HEK293 (cell line): ENCODE measurements around the gene EEIG2.

ENCODE experiments used
- CTCF ChIA-PET: fragments of 350-600 bp; formaldehyde crosslinking; extraction: SDS; loops from one replicate; lab custom pipeline; 2021; ENCODE audit warnings: antibody characterized with exemption; lab: Yijun Ruan, JAX
- POLR2A ChIA-PET: fragments of 300-600 bp; formaldehyde crosslinking; extraction: SDS; loops from one replicate; lab custom pipeline; 2020; ENCODE audit warnings: antibody characterized with exemption, inconsistent platforms; lab: Yijun Ruan, JAX
- H3K27ac ChIP-seq: fragments of 200-500 bp; sonication (Bioruptor generic); 2 replicates; pipeline ENCODE4 v1.5.1; 2014; ENCODE audit warnings: low read depth, low read length, control low read depth, inconsistent platforms; ENCODE audit errors: extremely low read depth
- H3K36me3 ChIP-seq, 2 experiments: fragments of 200-500 bp in 1 of 2; sonication (Bioruptor generic) in 1 of 2; 1 replicate in 1 of 2; 2 replicates in 1 of 2; pipeline ENCODE4 v1.5.1; 2014 to 2017; ENCODE audit warnings: inconsistent platforms in 2 of 2, low read length in 2 of 2; ENCODE audit not compliant: control insufficient read depth in 2 of 2, insufficient read depth in 1 of 2
- H3K4me1 ChIP-seq: fragments of 200-500 bp; sonication (Bioruptor generic); 2 replicates; pipeline ENCODE4 v1.5.1; 2014; ENCODE audit warnings: mild to moderate bottlenecking, low read length, inconsistent platforms; ENCODE audit not compliant: control insufficient read depth, insufficient read depth
- H3K4me3 ChIP-seq: 2 replicates; pipeline ENCODE4 v1.5.1; 2011; ENCODE audit warnings: low read depth, mild to moderate bottlenecking, control low read depth, low read length, moderate library complexity
- H3K9me3 ChIP-seq: fragments of 200-500 bp; sonication (Bioruptor generic); 2 replicates; pipeline ENCODE4 v1.5.1; 2014; ENCODE audit warnings: low read depth, low read length, inconsistent platforms; ENCODE audit not compliant: control insufficient read depth, insufficient read depth
- GFI1B ChIP-seq: fragments of 450-650 bp; formaldehyde crosslinking; IDR thresholded peaks from 2 replicates; pipeline ENCODE4 v1.5.1; 2016; ENCODE audit warnings: missing biosample characterization, missing genetic modification characterization
- KLF1 ChIP-seq: fragments of 450-650 bp; formaldehyde crosslinking; IDR thresholded peaks from 2 replicates; pipeline ENCODE4 v1.5.1; 2016; ENCODE audit warnings: missing biosample characterization, missing genetic modification characterization
- KLF10 ChIP-seq: fragments of 450-650 bp; IDR thresholded peaks from 2 replicates; pipeline ENCODE4 v1.5.1; 2018; ENCODE audit warnings: missing biosample characterization, mild to moderate bottlenecking, missing genetic modification characterization
- REPIN1 ChIP-seq: fragments of 450-650 bp; formaldehyde crosslinking; IDR thresholded peaks from 2 replicates; pipeline ENCODE4 v1.5.1; 2017; ENCODE audit warnings: missing biosample characterization, missing genetic modification characterization, low read depth
- ZFP3 ChIP-seq: fragments of 450-650 bp; formaldehyde crosslinking; IDR thresholded peaks from 2 replicates; pipeline ENCODE4 v1.5.1; 2016; ENCODE audit warnings: low read depth, missing biosample characterization, missing genetic modification characterization
- ZNF140 ChIP-seq: fragments of 450-650 bp; formaldehyde crosslinking; IDR thresholded peaks from 2 replicates; pipeline ENCODE4 v1.5.1; 2016; ENCODE audit warnings: missing biosample characterization, missing genetic modification characterization
- ZNF169 ChIP-seq: fragments of 450-650 bp; formaldehyde crosslinking; IDR thresholded peaks from 2 replicates; pipeline ENCODE4 v1.5.1; 2016; ENCODE audit warnings: missing biosample characterization, missing genetic modification characterization
- ZNF174 ChIP-seq: fragments of 450-650 bp; formaldehyde crosslinking; IDR thresholded peaks from 2 replicates; pipeline ENCODE4 v1.5.0; 2017; ENCODE audit warnings: missing biosample characterization, mild to moderate bottlenecking, missing genetic modification characterization
- ZNF175 ChIP-seq: fragments of 450-650 bp; formaldehyde crosslinking; IDR thresholded peaks from 2 replicates; pipeline ENCODE4 v1.5.1; 2016; ENCODE audit warnings: missing biosample characterization, missing genetic modification characterization
- ZNF19 ChIP-seq: fragments of 450-650 bp; formaldehyde crosslinking; IDR thresholded peaks from 2 replicates; pipeline ENCODE4; 2016; ENCODE audit warnings: missing biosample characterization, missing genetic modification characterization, low read depth
- ZNF23 ChIP-seq: fragments of 450-650 bp; formaldehyde crosslinking; IDR thresholded peaks from 2 replicates; pipeline ENCODE4 v1.5.1; 2016; ENCODE audit warnings: missing biosample characterization, missing genetic modification characterization, borderline replicate concordance
- ZNF266 ChIP-seq: fragments of 450-650 bp; formaldehyde crosslinking; IDR thresholded peaks from 2 replicates; pipeline ENCODE4 v1.5.1; 2016; ENCODE audit warnings: missing biosample characterization, missing genetic modification characterization, low read depth
- ZNF311 ChIP-seq: fragments of 450-650 bp; formaldehyde crosslinking; IDR thresholded peaks from 2 replicates; pipeline ENCODE4 v1.5.1; 2017; ENCODE audit warnings: missing biosample characterization, missing genetic modification characterization, borderline replicate concordance
- ZNF391 ChIP-seq: fragments of 450-650 bp; formaldehyde crosslinking; IDR thresholded peaks from 2 replicates; pipeline ENCODE4 v1.5.1; 2016; ENCODE audit warnings: low read depth, missing biosample characterization, missing genetic modification characterization, borderline replicate concordance
- ZNF423 ChIP-seq: fragments of 450-650 bp; formaldehyde crosslinking; IDR thresholded peaks from 2 replicates; pipeline ENCODE4 v1.5.1; 2016; ENCODE audit warnings: missing biosample characterization, missing genetic modification characterization
- ZNF521 ChIP-seq: fragments of 450-650 bp; formaldehyde crosslinking; IDR thresholded peaks from 2 replicates; pipeline ENCODE4 v1.5.1; 2017; ENCODE audit warnings: missing biosample characterization, mild to moderate bottlenecking, missing genetic modification characterization
- ZNF621 ChIP-seq: fragments of 450-650 bp; formaldehyde crosslinking; IDR thresholded peaks from 2 replicates; pipeline ENCODE4 v1.5.1; 2017; ENCODE audit warnings: missing biosample characterization, missing genetic modification characterization
- ZNF624 ChIP-seq: fragments of 450-650 bp; formaldehyde crosslinking; IDR thresholded peaks from 2 replicates; pipeline ENCODE4 v1.5.1; 2017; ENCODE audit warnings: missing biosample characterization, missing genetic modification characterization
- ZNF629 ChIP-seq: fragments of 450-650 bp; formaldehyde crosslinking; IDR thresholded peaks from 2 replicates; pipeline ENCODE4 v1.5.1; 2017; ENCODE audit warnings: missing biosample characterization, missing genetic modification characterization
- ZNF660 ChIP-seq: fragments of 450-650 bp; IDR thresholded peaks from 2 replicates; pipeline ENCODE4 v1.5.1; 2018; ENCODE audit warnings: missing biosample characterization, mild to moderate bottlenecking, missing genetic modification characterization
- ZNF707 ChIP-seq: fragments of 450-650 bp; formaldehyde crosslinking; IDR thresholded peaks from 2 replicates; pipeline ENCODE4 v1.5.1; 2016; ENCODE audit warnings: missing biosample characterization, missing genetic modification characterization
- ZNF791 ChIP-seq: fragments of 450-650 bp; formaldehyde crosslinking; IDR thresholded peaks from 2 replicates; pipeline ENCODE4 v1.5.1; 2016; ENCODE audit warnings: missing biosample characterization, missing genetic modification characterization
- TF ChIP-seq, protein P1 (sequence below): fragments of 450-650 bp; formaldehyde crosslinking; IDR thresholded peaks from 2 replicates; pipeline ENCODE4 v1.5.1; 2016; ENCODE audit warnings: missing biosample characterization, missing genetic modification characterization
- TF ChIP-seq, protein P2 (sequence below): fragments of 450-650 bp; formaldehyde crosslinking; IDR thresholded peaks from 2 replicates; pipeline ENCODE4 v1.5.1; 2016; ENCODE audit warnings: missing biosample characterization, missing genetic modification characterization
- TF ChIP-seq, protein P3 (sequence below): fragments of 450-650 bp; formaldehyde crosslinking; IDR thresholded peaks from 2 replicates; pipeline ENCODE4 v1.5.1; 2016; ENCODE audit warnings: missing biosample characterization, missing genetic modification characterization
- TF ChIP-seq, protein P4 (sequence below): fragments of 450-650 bp; formaldehyde crosslinking; IDR thresholded peaks from 2 replicates; pipeline ENCODE4 v1.5.1; 2016; ENCODE audit warnings: missing biosample characterization, missing genetic modification characterization
- TF ChIP-seq, protein P5 (sequence below): fragments of 450-650 bp; formaldehyde crosslinking; IDR thresholded peaks from 2 replicates; pipeline ENCODE4 v1.5.1; 2016; ENCODE audit warnings: missing biosample characterization, missing genetic modification characterization

EEIG2 gene

DNA sequence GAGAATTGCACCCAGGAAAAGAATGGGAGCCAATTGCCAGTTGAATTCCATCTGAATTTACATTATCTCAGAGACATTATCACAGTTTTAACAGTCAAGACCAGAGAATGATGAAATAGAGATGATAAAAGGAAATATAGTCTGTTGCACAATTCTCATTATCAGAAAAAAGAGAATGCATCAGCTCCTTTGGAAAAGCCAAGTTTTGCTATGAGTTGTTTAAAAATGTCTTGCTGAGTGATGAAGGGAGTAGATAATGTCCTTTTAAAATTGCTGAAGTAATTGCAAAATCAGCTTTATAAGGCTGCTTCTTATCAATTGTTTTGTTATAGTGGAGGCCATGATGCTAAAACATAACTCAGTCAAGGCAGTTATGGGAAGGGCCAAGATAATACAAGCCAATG, 37.9 kb upstream of the EEIG2 start:
- ChIA-PET CTCF (interaction anchor here (1.0 to 1.9 kb wide), 2 partner anchors 9 to 121 kb away, joined by 4 to 6 read pairs; no protein-coding TSS in a partner anchor), POLR2A (no interaction called here)

DNA sequence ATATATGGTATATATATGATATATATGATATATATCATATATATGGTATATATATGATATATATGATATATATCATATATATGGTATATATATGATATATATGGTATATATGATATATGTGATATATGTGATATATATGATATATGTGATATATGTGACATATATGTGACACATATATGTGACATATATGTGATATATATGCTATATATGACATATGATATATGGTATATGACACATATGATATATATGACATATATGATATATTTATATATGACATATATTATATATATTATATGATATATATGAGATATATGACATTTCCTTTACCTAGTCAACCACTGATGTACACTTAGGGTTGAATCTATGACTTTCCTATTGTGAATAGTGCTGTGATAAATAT, 36.1 kb upstream of the EEIG2 start:
- TF ChIP-seq ZNF423 (tag by site-specific recombination), result no peak
- TF ChIP-seq ZNF660, result no peak
- TF ChIP-seq ZNF791 (tag by site-specific recombination), result no peak
- no peak for TF ChIP-seq ZNF19
- TF ChIP-seq, protein P1, sequence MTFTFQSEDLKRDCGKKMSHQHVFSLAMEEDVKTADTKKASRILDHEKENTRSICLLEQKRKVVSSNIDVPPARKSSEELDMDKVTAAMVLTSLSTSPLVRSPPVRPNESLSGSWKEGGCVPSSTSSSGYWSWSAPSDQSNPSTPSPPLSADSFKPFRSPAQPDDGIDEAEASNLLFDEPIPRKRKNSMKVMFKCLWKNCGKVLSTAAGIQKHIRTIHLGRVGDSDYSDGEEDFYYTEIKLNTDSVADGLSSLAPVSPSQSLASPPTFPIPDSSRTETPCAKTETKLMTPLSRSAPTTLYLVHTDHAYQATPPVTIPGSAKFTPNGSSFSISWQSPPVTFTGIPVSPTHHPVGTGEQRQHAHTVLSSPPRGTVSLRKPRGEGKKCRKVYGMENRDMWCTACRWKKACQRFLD (tag by site-specific recombination), result no peak
- TF ChIP-seq, protein P2, sequence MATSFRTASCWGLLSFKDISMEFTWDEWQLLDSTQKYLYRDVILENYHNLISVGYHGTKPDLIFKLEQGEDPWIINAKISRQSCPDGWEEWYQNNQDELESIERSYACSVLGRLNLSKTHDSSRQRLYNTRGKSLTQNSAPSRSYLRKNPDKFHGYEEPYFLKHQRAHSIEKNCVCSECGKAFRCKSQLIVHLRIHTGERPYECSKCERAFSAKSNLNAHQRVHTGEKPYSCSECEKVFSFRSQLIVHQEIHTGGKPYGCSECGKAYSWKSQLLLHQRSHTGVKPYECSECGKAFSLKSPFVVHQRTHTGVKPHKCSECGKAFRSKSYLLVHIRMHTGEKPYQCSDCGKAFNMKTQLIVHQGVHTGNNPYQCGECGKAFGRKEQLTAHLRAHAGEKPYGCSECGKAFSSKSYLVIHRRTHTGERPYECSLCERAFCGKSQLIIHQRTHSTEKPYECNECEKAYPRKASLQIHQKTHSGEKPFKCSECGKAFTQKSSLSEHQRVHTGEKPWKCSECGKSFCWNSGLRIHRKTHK (tag by site-specific recombination), result no peak
- TF ChIP-seq ZNF174 (tag by site-specific recombination), result no peak
- no peak for TF ChIP-seq ZNF311 (tag by site-specific recombination)
- TF ChIP-seq ZNF140 (tag by site-specific recombination), result no peak
- TF ChIP-seq, protein P3, sequence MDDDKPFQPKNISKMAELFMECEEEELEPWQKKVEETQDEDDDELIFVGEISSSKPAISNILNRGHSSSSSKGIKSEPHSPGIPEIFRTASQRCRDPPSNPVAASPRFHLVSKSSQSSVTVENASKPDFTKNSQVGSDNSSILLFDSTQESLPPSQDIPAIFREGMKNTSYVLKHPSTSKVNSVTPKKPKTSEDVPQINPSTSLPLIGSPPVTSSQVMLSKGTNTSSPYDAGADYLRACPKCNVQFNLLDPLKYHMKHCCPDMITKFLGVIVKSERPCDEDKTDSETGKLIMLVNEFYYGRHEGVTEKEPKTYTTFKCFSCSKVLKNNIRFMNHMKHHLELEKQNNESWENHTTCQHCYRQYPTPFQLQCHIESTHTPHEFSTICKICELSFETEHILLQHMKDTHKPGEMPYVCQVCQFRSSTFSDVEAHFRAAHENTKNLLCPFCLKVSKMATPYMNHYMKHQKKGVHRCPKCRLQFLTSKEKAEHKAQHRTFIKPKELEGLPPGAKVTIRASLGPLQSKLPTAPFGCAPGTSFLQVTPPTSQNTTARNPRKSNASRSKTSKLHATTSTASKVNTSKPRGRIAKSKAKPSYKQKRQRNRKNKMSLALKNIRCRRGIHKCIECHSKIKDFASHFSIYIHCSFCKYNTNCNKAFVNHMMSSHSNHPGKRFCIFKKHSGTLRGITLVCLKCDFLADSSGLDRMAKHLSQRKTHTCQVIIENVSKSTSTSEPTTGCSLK (tag by site-specific recombination), result no peak
- TF ChIP-seq, protein P4, sequence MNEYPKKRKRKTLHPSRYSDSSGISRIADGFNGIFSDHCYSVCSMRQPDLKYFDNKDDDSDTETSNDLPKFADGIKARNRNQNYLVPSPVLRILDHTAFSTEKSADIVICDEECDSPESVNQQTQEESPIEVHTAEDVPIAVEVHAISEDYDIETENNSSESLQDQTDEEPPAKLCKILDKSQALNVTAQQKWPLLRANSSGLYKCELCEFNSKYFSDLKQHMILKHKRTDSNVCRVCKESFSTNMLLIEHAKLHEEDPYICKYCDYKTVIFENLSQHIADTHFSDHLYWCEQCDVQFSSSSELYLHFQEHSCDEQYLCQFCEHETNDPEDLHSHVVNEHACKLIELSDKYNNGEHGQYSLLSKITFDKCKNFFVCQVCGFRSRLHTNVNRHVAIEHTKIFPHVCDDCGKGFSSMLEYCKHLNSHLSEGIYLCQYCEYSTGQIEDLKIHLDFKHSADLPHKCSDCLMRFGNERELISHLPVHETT (tag by site-specific recombination), result no peak
- no peak for TF ChIP-seq ZNF521 (tag by site-specific recombination)
- no peak for TF ChIP-seq ZNF169
- no peak for TF ChIP-seq KLF1 (tag by site-specific recombination)
- TF ChIP-seq ZNF391 (tag by site-specific recombination), result no peak
- TF ChIP-seq ZNF707 (tag by site-specific recombination), result no peak
- TF ChIP-seq ZFP3 (tag by site-specific recombination), result no peak
- TF ChIP-seq, protein P5, sequence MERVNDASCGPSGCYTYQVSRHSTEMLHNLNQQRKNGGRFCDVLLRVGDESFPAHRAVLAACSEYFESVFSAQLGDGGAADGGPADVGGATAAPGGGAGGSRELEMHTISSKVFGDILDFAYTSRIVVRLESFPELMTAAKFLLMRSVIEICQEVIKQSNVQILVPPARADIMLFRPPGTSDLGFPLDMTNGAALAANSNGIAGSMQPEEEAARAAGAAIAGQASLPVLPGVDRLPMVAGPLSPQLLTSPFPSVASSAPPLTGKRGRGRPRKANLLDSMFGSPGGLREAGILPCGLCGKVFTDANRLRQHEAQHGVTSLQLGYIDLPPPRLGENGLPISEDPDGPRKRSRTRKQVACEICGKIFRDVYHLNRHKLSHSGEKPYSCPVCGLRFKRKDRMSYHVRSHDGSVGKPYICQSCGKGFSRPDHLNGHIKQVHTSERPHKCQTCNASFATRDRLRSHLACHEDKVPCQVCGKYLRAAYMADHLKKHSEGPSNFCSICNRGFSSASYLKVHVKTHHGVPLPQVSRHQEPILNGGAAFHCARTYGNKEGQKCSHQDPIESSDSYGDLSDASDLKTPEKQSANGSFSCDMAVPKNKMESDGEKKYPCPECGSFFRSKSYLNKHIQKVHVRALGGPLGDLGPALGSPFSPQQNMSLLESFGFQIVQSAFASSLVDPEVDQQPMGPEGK (tag by site-specific recombination), result no peak
- TF ChIP-seq KLF10, result no peak
- H3K9me3 ChIP-seq, result no peaks in the 10 kb centered on the region
- H3K27ac ChIP-seq, result no peak overlapping the region
- H3K4me3 ChIP-seq, result no peak overlapping the region
- H3K4me1 ChIP-seq, result no peaks in the 10 kb centered on the region
- ChIA-PET CTCF (no interaction called here), POLR2A (no interaction called here)
- no peaks in the 10 kb centered on the region for H3K36me3 ChIP-seq

More for the DNA sequence above, 37.9 kb upstream of the EEIG2 start:
- Histone ChIP-seq H3K4me1 (no peaks in the 10 kb centered on the region), H3K9me3 (no peaks in the 10 kb centered on the region), H3K4me3 (no peak overlapping the region), H3K27ac (no peak overlapping the region), H3K36me3 (no peaks in the 10 kb centered on the region)
- TF ChIP-seq ZNF266 (no peak), ZNF629 (tag by site-specific recombination) (no peak), ZNF621 (tag by site-specific recombination) (no peak), ZNF423 (tag by site-specific recombination) (no peak), REPIN1 (tag by site-specific recombination) (no peak), GFI1B (tag by site-specific recombination) (no peak), ZNF624 (tag by site-specific recombination) (no peak), ZNF175 (tag by site-specific recombination) (no peak), ZNF23 (tag by site-specific recombination) (no peak)
